GM23338 (cell line): ENCODE data around the gene TMA16. TPM values are rescaled to one million over a fixed set of nuclear protein-coding genes. Genes with fewer than 3 reads are reported as not detected.

Experiments
- ATAC-seq: fragments of 200-7000 bp; cut with Tn5 transposase; 3 replicates; pipeline ENCODE4 v1.9.1; 2020
- DNase-seq: peaks from one replicate; pipeline ENCODE4 v3.0.0-alpha.2; 2015; ENCODE audit warnings: low spot score
- H2AFZ ChIP-seq: fragments of 200-600 bp; sonication (generic); 2 replicates; pipeline ENCODE4 v1.8.0; 2016; ENCODE audit warnings: antibody characterized with exemption, mild to moderate bottlenecking, moderate library complexity
- H3F3A ChIP-seq: fragments of 200-600 bp; sonication (generic); replicated peaks from 2 replicates; pipeline ENCODE4 v1.8.0; 2017; ENCODE audit warnings: antibody characterized with exemption, mixed run types, low read depth
- H3K27ac ChIP-seq: fragments of 200-600 bp; sonication (generic); 2 replicates; pipeline ENCODE4 v1.6.1; 2016; ENCODE audit warnings: low read depth
- H3K27me3 ChIP-seq: fragments of 200-600 bp; sonication (generic); 2 replicates; pipeline ENCODE4 v1.8.0; 2016; ENCODE audit warnings: mild to moderate bottlenecking, mixed run types, moderate library complexity; ENCODE audit not compliant: insufficient read depth
- H3K36me3 ChIP-seq: fragments of 200-600 bp; sonication (generic); 2 replicates; pipeline ENCODE4 v1.8.0; 2016; ENCODE audit warnings: mild to moderate bottlenecking; ENCODE audit not compliant: insufficient read depth
- H3K4me1 ChIP-seq: fragments of 200-600 bp; sonication (generic); 2 replicates; pipeline ENCODE4 v1.8.0; 2016; ENCODE audit warnings: mild to moderate bottlenecking, moderate library complexity; ENCODE audit not compliant: insufficient read depth
- H3K4me2 ChIP-seq: fragments of 200-600 bp; sonication (generic); 2 replicates; pipeline ENCODE4 v1.7.1; 2017; ENCODE audit warnings: mixed run types
- H3K4me3 ChIP-seq: fragments of 200-600 bp; sonication (generic); 2 replicates; pipeline ENCODE4 v1.6.1; 2016; ENCODE audit warnings: mixed run types
- H3K79me2 ChIP-seq: fragments of 200-600 bp; sonication (generic); replicated peaks from 2 replicates; pipeline ENCODE4 v1.8.0; 2017; ENCODE audit warnings: mild to moderate bottlenecking; ENCODE audit not compliant: insufficient read depth
- H3K9me2 ChIP-seq: fragments of 200-600 bp; sonication (generic); 2 replicates; pipeline ENCODE4 v1.8.0; 2017; ENCODE audit not compliant: insufficient read depth
- H4K20me1 ChIP-seq: fragments of 200-600 bp; sonication (generic); replicated peaks from 2 replicates; pipeline ENCODE4 v1.8.0; 2017; ENCODE audit warnings: mild to moderate bottlenecking; ENCODE audit not compliant: insufficient read depth
- H3K27ac Mint-ChIP-seq: 2 replicates; pipeline ENCODE4 v1.8.0; 2020; ENCODE audit warnings: inconsistent platforms, mild to moderate bottlenecking, moderate library complexity, mixed read lengths
- H3K27me3 Mint-ChIP-seq: 3 replicates; pipeline ENCODE4 v1.8.0; 2022; ENCODE audit warnings: low read depth, mild to moderate bottlenecking, moderate library complexity, mixed read lengths, inconsistent platforms; ENCODE audit not compliant: insufficient read depth, poor library complexity
- H3K36me3 Mint-ChIP-seq: 3 replicates; pipeline ENCODE4 v1.8.0; 2021; ENCODE audit warnings: low read depth, mild to moderate bottlenecking, inconsistent platforms, moderate library complexity, mixed read lengths
- H3K4me1 Mint-ChIP-seq: 3 replicates; pipeline ENCODE4 v1.8.0; 2020; ENCODE audit warnings: mild to moderate bottlenecking, inconsistent platforms, mixed read lengths
- H3K4me3 Mint-ChIP-seq: 3 replicates; pipeline ENCODE4 v1.8.0; 2021; ENCODE audit warnings: moderate library complexity, mild to moderate bottlenecking, inconsistent platforms, mixed read lengths
- H3K9me3 Mint-ChIP-seq: 3 replicates; pipeline ENCODE4 v1.8.0; 2020; ENCODE audit warnings: moderate library complexity, mild to moderate bottlenecking, inconsistent platforms, mixed read lengths
- CREB1 ChIP-seq: fragments of 250-450 bp; sonication (Bioruptor Pico); IDR thresholded peaks from 2 replicates; pipeline ENCODE4 v1.5.0; 2020; ENCODE audit warnings: low read depth, mild to moderate bottlenecking, moderate library complexity
- EZH2 ChIP-seq: fragments of 200-600 bp; sonication (generic); IDR thresholded peaks from one replicate; pipeline ENCODE4 v1.8.0; 2017; ENCODE audit warnings: antibody characterized with exemption, mild to moderate bottlenecking, low read depth; ENCODE audit not compliant: unreplicated experiment
- JUNB ChIP-seq: IDR thresholded peaks from one replicate; pipeline ENCODE4 v1.6.1; 2016; ENCODE audit warnings: antibody characterized with exemption; ENCODE audit not compliant: unreplicated experiment
- NANOG ChIP-seq: IDR thresholded peaks from 2 replicates; pipeline ENCODE4 v1.6.1; 2016; ENCODE audit warnings: antibody characterized with exemption, borderline replicate concordance
- POLR2AphosphoS5 ChIP-seq: IDR thresholded peaks from 2 replicates; pipeline ENCODE4 v1.6.1; 2016; ENCODE audit warnings: antibody characterized with exemption, low read depth
- STAT1 ChIP-seq: IDR thresholded peaks from one replicate; pipeline ENCODE4 v1.6.1; 2016; ENCODE audit warnings: antibody characterized with exemption; ENCODE audit not compliant: unreplicated experiment
- ZNF114 ChIP-seq: fragments of 250-450 bp; sonication (Bioruptor Pico); IDR thresholded peaks from 2 replicates; pipeline ENCODE4 v1.5.0; 2020; ENCODE audit warnings: mild to moderate bottlenecking, moderate library complexity
- ZNF331 ChIP-seq: fragments of 250-450 bp; sonication (Bioruptor Pico); IDR thresholded peaks from 2 replicates; pipeline ENCODE4 v1.5.0; 2020; ENCODE audit warnings: low read depth, mild to moderate bottlenecking, moderate library complexity
- ZNF462 ChIP-seq: fragments of 250-450 bp; sonication (Bioruptor Pico); IDR thresholded peaks from 2 replicates; pipeline ENCODE4 v1.5.0; 2020; ENCODE audit warnings: mild to moderate bottlenecking, moderate library complexity
- polyA plus RNA-seq: library from polyadenylated mRNA; unstranded; fragments of >200 nt; fragmentation: Nextera tagmentation; extraction: Ambion mirVana; gene quantifications from 2 replicates; pipeline ENCODE4 v1.2.1, GENCODE V29; 2016
- total RNA-seq: library from RNA; depleted of rRNA; stranded (reverse); fragments of >200 nt; shearing (Covaris generic); gene quantifications from 2 replicates; pipeline ENCODE4 v1.2.3, GENCODE V29; 2014
- TF ChIP-seq, protein P1 (sequence below), 2 experiments: fragments of 200-600 bp in 1 of 2; sonication (generic) in 1 of 2; conservative IDR thresholded peaks; 2 replicates each; pipeline versions ENCODE4 v1.5.1 to v1.6.1; 2016 to 2017; ENCODE audit warnings: antibody characterized with exemption in 2 of 2, low read depth in 2 of 2, mild to moderate bottlenecking in 2 of 2, moderate library complexity in 1 of 2

Gene TMA16
- total and polyA plus RNA-seq, 2 experiments from 2014 or later: 46.4 to 96.1 TPM

DNA sequence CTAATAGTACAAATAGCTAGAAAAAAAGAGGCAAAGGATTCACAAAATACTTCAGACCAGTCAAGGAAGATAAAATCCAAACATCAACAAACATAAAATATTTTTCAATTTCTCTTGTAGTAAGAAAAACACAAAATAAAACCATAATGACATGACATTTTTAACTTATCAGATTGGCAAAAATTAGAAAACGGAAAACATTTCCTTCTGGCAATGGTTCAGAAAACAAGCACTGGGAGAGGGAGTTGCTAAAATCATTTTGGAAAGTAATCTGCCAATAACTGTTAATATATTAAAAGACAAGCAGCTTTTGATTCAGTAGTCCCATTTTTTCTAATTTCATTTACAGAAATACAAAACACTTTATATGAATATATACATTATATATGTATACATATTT is 47.0 kb upstream of the TMA16 start (continued):
- no peak for TF ChIP-seq ZNF114 (CRISPR knock-in tag)
- TF ChIP-seq ZNF331: no peak

GRCh38 chr4:163448540-163449203 is 45.8 kb upstream of the TMA16 start:
- Histone ChIP-seq H3K79me2 (no peaks in the 10 kb centered on the region), H3K27ac (no peak overlapping the region), H3K4me3 (no peak overlapping the region), H2AFZ (peak overlapping the region; percentile 82), H3K4me2 (no peak overlapping the region), H3K27me3 (no peaks in the 10 kb centered on the region), H3K9me2 (no peaks in the 10 kb centered on the region), H3F3A (no peaks in the 10 kb centered on the region), H3K36me3 (no peaks in the 10 kb centered on the region), H3K4me1 (no peaks in the 10 kb centered on the region), H4K20me1 (no peaks in the 10 kb centered on the region)
- no peak for ATAC-seq
- H3K4me3 Mint-ChIP-seq: no peak overlapping the region
- H3K4me1 Mint-ChIP-seq: no peaks in the 10 kb centered on the region
- H3K36me3 Mint-ChIP-seq: no peaks in the 10 kb centered on the region
- no peak overlapping the region for H3K27ac Mint-ChIP-seq
- H3K9me3 Mint-ChIP-seq: no peaks in the 10 kb centered on the region
- TF ChIP-seq STAT1: no peak
- TF ChIP-seq POLR2AphosphoS5: no peak
- TF ChIP-seq NANOG: no peak
- TF ChIP-seq, protein P1, sequence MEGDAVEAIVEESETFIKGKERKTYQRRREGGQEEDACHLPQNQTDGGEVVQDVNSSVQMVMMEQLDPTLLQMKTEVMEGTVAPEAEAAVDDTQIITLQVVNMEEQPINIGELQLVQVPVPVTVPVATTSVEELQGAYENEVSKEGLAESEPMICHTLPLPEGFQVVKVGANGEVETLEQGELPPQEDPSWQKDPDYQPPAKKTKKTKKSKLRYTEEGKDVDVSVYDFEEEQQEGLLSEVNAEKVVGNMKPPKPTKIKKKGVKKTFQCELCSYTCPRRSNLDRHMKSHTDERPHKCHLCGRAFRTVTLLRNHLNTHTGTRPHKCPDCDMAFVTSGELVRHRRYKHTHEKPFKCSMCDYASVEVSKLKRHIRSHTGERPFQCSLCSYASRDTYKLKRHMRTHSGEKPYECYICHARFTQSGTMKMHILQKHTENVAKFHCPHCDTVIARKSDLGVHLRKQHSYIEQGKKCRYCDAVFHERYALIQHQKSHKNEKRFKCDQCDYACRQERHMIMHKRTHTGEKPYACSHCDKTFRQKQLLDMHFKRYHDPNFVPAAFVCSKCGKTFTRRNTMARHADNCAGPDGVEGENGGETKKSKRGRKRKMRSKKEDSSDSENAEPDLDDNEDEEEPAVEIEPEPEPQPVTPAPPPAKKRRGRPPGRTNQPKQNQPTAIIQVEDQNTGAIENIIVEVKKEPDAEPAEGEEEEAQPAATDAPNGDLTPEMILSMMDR (conservative IDR thresholded peaks at IDR 0.05; ENCODE audit: low read depth in 2 of 2): no peak
- no peak for TF ChIP-seq CREB1
- no peaks in the 10 kb centered on the region for H3K27me3 Mint-ChIP-seq
- no peak for DNase-seq

DNA sequence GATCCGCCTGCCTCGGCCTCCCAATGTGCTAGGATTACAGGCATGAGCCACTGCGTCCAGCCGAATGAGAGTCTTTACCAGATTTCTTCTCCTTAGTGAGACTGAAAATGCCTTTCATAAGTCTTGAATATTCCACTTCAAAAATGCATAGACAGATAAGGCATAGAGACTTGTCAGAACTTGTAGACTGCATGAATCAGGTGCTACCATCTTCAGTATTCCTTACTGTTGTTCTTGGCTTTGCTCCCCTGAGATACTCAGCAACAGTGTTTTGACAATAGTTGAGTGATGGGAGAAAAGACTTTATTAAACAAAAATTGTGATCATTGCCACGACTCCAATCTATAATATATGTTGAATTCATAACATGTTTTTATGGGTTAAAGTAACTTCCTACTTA is 31.9 kb upstream of the TMA16 start:
- Histone ChIP-seq H3K36me3 (no peaks in the 10 kb centered on the region), H3K4me3 (no peak overlapping the region), H4K20me1 (no peaks in the 10 kb centered on the region), H3K9me2 (no peaks in the 10 kb centered on the region), H3K27ac (no peak overlapping the region), H2AFZ (no peak overlapping the region; the same call in 1 of the 2 replicates), H3K4me2 (no peak overlapping the region), H3K4me1 (no peaks in the 10 kb centered on the region), H3F3A (no peaks in the 10 kb centered on the region), H3K27me3 (no peaks in the 10 kb centered on the region), H3K79me2 (no peaks in the 10 kb centered on the region)
- H3K4me3 Mint-ChIP-seq: no peak overlapping the region
- H3K9me3 Mint-ChIP-seq: no peaks in the 10 kb centered on the region
- H3K36me3 Mint-ChIP-seq: no peaks in the 10 kb centered on the region
- H3K4me1 Mint-ChIP-seq: no peaks in the 10 kb centered on the region
- no peaks in the 10 kb centered on the region for H3K27me3 Mint-ChIP-seq
- DNase-seq (no peak), ATAC-seq (no peak)
- H3K27ac Mint-ChIP-seq: no peak overlapping the region
- TF ChIP-seq, protein P1 (conservative IDR thresholded peaks at IDR 0.05; ENCODE audit: low read depth in 2 of 2): no peak
- TF ChIP-seq ZNF462 (no peak), ZNF114 (CRISPR knock-in tag) (no peak), EZH2 (no peak), STAT1 (no peak), POLR2AphosphoS5 (no peak), JUNB (no peak), ZNF331 (no peak)
